Anterior cingulate cortex (tissue), 58 donors: ENCODE results near the gene OBI1.
"Not testable (repeated sequence)": the region's sequence is repeated elsewhere in the genome, so short reads cannot be mapped to it uniquely, and the experiment has no call there.

ENCODE experiments used
- DNase-seq, 58 donors: peaks; one replicate each; lab custom pipeline; 2025; lab: John Stamatoyannopoulos, UW

Gene OBI1

GRCh38 chr13:78649997-78650716 is 8.8 kb downstream of the OBI1 start:
- DNase-seq, result no peak

GRCh38 chr13:78647109-78647678 is 11.8 kb downstream of the OBI1 start:
- not testable (repeated sequence) for DNase-seq

- no peak for DNase-seq
Measured at GRCh38 chr13:78638216-78638615, 20.7 kb downstream of the OBI1 start.

- DNase-seq, result no peak
Measured at GRCh38 chr13:78636495-78636894, 22.5 kb downstream of the OBI1 start.

GRCh38 chr13:78632996-78633395 is 26.0 kb downstream of the OBI1 start:
- DNase-seq, result no peak

GRCh38 chr13:78631077-78631476 is 27.9 kb downstream of the OBI1 start:
- no peak for DNase-seq

GRCh38 chr13:78630511-78630910 is 28.4 kb downstream of the OBI1 start:
- DNase-seq, result no peak

- DNase-seq, result no peak
Measured at GRCh38 chr13:78625384-78625783, 33.6 kb downstream of the OBI1 start.

- DNase-seq, result no peak
Measured at GRCh38 chr13:78623132-78623531, 35.8 kb downstream of the OBI1 start.

- DNase-seq, result no peak
Measured at GRCh38 chr13:78620936-78621470, 38.0 kb downstream of the OBI1 start.

- DNase-seq, result no peak
Measured at GRCh38 chr13:78618411-78618810, 40.5 kb downstream of the OBI1 start.

- DNase-seq, result no peak
Measured at GRCh38 chr13:78611040-78611439, 47.9 kb downstream of the OBI1 start.

GRCh38 chr13:78610381-78610883 is 48.5 kb downstream of the OBI1 start:
- no peak for DNase-seq

- DNase-seq, result no peak
Measured at GRCh38 chr13:78609464-78610205, 49.3 kb downstream of the OBI1 start.

- DNase-seq, result no peak
Measured at GRCh38 chr13:78608688-78609463, 50.1 kb downstream of the OBI1 start.

GRCh38 chr13:78608252-78608687 is 50.7 kb downstream of the OBI1 start:
- DNase-seq, result no peak

- DNase-seq, result no peak
Measured at GRCh38 chr13:78607409-78608251, 51.3 kb downstream of the OBI1 start.

- no peak for DNase-seq
Measured at GRCh38 chr13:78606471-78607408, 52.2 kb downstream of the OBI1 start.
